Measurements from ENCODE around the gene BICC1. TPM values are rescaled to one million over a fixed set of nuclear protein-coding genes. Genes with fewer than 3 reads are reported as not detected.

The BICC1 gene
- total RNA-seq, 1 experiment from 2014 or later, result 46.9 TPM

DNA sequence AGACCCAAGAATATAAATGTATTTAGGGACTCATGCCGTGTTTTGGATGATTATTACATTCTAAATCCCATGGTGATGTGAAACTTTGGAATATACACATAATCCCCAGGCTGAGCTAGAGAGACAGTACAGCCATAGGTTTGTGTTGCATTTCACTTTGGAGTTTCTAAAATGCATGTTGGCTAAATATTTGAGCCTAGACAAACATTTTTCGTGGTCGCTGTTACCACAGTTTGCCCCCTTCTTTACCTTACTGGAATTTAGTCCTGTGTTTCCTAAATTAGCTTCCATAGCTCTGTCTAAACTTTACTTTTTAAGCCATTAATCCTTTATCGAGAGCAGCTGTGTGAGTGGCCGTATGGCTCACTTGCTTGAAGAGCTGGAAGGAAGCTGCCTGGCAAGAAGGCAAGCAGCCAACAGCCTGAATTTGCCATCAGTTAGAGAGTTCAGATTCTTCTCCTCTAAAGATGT, 192.0 kb downstream of the BICC1 start:
- Histone ChIP-seq H3K27me3 (replicated peaks) (no peaks in the 10 kb centered on the region), H3K4me3 (no peak overlapping the region), H3K27ac (no peak overlapping the region), H3K36me3 (no peaks in the 10 kb centered on the region; the same call in 1 of the 2 replicates), H3K4me1 (replicated peaks) (peaks cover 55% of the 10 kb centered on the region), H3K9me3 (replicated peaks) (no peaks in the 10 kb centered on the region)
- DNase-seq (ENCODE audit: low read depth in 1 of 2, low spot score in 2 of 2), result peak in 1 of 2 experiments; percentile 29

DNA sequence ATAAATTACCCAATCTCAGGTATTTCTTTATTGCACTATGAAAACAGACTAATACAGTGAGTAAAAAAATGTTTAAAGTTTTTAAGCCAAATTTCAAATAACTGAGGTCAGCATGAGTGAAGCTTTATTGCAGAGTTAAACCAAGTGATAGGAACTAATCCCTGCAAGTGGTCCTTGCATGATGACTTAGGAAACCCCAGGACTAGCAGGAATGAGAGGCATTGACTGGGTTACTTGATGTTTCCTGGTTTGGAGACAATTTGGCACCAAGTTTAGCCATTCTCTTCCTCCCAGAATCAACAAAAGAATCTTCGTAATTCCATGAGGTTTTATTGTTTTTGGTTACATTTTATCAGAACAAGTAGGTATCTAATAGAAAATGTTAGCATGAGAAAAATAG, 194.2 kb downstream of the BICC1 start:
- Histone ChIP-seq H3K36me3 (no peaks in the 10 kb centered on the region; the same call in 1 of the 2 replicates), H3K27ac (no peak overlapping the region), H3K27me3 (replicated peaks) (no peaks in the 10 kb centered on the region), H3K9me3 (replicated peaks) (no peaks in the 10 kb centered on the region), H3K4me1 (replicated peaks) (peaks cover 33% of the 10 kb centered on the region), H3K4me3 (no peak overlapping the region)
- DNase-seq (ENCODE audit: low read depth in 1 of 2, low spot score in 2 of 2), result no peak

DNA sequence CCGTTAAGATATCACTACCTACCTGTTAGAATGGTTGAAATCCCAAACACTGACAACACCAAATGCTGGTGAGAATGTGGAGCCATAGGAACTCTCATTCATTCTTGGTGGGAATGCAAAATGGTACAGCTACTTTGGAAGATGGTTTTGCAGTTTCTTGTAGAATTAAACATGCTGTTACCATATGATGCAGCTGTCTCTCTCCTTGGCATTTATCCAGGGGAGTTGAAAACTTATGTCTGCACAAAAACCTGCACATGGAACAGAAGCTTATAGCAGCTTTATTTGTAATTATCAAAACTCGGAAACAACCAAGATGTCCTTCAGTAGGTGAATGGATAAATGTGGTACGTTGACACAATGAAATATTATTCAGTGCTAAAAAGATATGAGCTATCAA, 199.5 kb downstream of the BICC1 start:
- Histone ChIP-seq H3K4me1 (replicated peaks) (0 out of 2 replicates have a peak, but pooled peaks cover 2% of the 10 kb centered on the region), H3K4me3 (no peak overlapping the region), H3K27ac (no peak overlapping the region), H3K27me3 (replicated peaks) (no peaks in the 10 kb centered on the region), H3K9me3 (replicated peaks) (peaks cover 2% of the 10 kb centered on the region; the same call in 1 of the 2 replicates), H3K36me3 (no peaks in the 10 kb centered on the region)
- no peak for DNase-seq (ENCODE audit: low read depth in 1 of 2, low spot score in 2 of 2)

DNA sequence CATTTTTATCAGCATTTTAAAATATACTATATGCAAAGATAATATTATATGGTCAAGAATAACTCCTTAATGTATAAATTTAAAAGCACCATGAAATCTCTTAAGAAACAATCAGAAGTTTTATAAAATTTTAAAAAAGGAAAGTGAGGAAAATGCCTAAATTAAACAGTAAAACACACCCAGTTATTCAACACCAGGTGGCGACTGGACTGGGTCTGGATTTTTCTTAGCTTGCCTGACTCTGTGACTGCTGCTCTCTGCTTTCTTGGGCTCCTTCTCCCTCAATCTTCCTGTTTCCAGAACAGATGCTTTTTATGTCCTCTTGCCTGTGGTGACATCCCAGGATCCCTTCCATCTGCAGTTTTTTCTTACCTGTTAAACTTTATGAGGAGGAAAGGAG, 200.3 kb downstream of the BICC1 start:
- Histone ChIP-seq H3K36me3 (no peaks in the 10 kb centered on the region), H3K4me1 (replicated peaks) (0 out of 2 replicates have a peak, but pooled peaks cover 2% of the 10 kb centered on the region), H3K4me3 (no peak overlapping the region), H3K9me3 (replicated peaks) (peaks cover 2% of the 10 kb centered on the region; the same call in 1 of the 2 replicates), H3K27ac (no peak overlapping the region), H3K27me3 (replicated peaks) (no peaks in the 10 kb centered on the region)
- DNase-seq (ENCODE audit: low read depth in 1 of 2, low spot score in 2 of 2), result no peak

DNA sequence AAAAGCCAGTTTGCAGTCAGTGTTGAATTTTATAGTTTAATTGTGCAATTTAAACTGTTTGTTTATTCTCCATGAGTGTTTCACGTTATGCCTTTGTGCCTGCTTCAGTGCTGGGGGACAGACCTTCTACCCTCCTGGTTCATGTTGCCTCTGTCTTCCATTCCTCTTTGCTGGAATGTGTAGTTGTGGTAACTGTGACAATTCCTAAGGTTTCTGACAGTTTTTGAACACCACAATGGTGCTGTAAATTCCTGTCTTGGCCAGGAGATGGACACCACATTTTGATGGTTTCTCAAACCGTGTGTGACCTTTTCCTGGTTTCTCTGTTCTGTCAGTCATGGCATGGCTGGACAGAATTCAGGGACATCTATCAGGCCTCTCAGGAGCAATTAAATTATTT, 201.7 kb downstream of the BICC1 start:
- DNase-seq (ENCODE audit: low read depth in 1 of 2, low spot score in 2 of 2), result no peak
- Histone ChIP-seq H3K27me3 (replicated peaks) (no peaks in the 10 kb centered on the region), H3K27ac (no peak overlapping the region), H3K36me3 (no peaks in the 10 kb centered on the region), H3K4me3 (no peak overlapping the region), H3K4me1 (replicated peaks) (0 out of 2 replicates have a peak, but pooled peaks cover 2% of the 10 kb centered on the region), H3K9me3 (replicated peaks) (peaks cover 2% of the 10 kb centered on the region; the same call in 1 of the 2 replicates)

DNA sequence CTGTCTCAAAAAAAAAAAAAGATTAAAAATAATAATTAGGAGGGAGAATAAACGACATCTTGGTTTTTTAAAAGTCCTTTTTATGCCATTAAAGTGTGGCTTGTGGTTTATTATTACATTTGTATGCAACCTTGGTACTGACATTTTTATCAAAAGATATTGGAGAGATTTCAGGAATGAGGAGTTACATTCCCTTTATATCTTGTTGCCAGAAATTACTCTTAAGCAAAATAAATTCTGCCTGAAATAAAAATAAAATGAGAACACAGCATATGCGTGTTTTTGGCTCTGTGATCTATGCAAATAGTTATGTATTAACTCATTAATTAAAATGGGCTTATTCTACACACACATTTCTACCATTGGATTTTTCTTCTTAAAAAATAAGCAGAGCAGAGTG, 202.4 kb downstream of the BICC1 start:
- H3K27ac ChIP-seq, result no peak overlapping the region
- 0 out of 2 replicates have a peak, but pooled peaks cover 2% of the 10 kb centered on the region for H3K4me1 ChIP-seq (replicated peaks)
- no peaks in the 10 kb centered on the region for H3K36me3 ChIP-seq
- H3K4me3 ChIP-seq, result no peak overlapping the region
- H3K27me3 ChIP-seq (replicated peaks), result no peaks in the 10 kb centered on the region
- no peak for DNase-seq (ENCODE audit: low read depth in 1 of 2, low spot score in 2 of 2)
- H3K9me3 ChIP-seq (replicated peaks), result peaks cover 2% of the 10 kb centered on the region; the same call in 1 of the 2 replicates

DNA sequence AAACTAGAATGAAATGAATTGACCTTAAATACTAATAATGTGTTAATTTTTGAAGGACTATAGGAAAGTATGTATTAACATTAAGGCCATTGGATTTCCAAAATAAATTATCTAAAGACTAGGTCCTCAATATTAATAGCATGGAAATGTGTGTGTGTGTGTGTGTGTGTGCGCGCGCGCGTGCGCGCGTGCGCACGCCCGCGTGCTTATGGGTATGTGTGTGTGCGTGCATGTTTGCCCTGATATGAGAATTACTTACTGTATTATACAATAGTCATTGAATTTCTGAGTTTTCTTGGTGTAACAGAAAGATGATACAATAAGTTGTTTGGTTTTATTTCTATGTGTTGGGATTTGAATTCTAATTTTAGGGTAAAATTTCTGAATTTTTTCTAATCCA, 205.9 kb downstream of the BICC1 start:
- Histone ChIP-seq H3K36me3 (no peaks in the 10 kb centered on the region), H3K9me3 (replicated peaks) (peaks cover 2% of the 10 kb centered on the region; the same call in 1 of the 2 replicates), H3K4me1 (replicated peaks) (0 out of 2 replicates have a peak, but pooled peaks cover 2% of the 10 kb centered on the region), H3K27me3 (replicated peaks) (no peaks in the 10 kb centered on the region), H3K4me3 (no peak overlapping the region), H3K27ac (no peak overlapping the region)
- DNase-seq (ENCODE audit: low read depth in 1 of 2, low spot score in 2 of 2), result no peak

DNA sequence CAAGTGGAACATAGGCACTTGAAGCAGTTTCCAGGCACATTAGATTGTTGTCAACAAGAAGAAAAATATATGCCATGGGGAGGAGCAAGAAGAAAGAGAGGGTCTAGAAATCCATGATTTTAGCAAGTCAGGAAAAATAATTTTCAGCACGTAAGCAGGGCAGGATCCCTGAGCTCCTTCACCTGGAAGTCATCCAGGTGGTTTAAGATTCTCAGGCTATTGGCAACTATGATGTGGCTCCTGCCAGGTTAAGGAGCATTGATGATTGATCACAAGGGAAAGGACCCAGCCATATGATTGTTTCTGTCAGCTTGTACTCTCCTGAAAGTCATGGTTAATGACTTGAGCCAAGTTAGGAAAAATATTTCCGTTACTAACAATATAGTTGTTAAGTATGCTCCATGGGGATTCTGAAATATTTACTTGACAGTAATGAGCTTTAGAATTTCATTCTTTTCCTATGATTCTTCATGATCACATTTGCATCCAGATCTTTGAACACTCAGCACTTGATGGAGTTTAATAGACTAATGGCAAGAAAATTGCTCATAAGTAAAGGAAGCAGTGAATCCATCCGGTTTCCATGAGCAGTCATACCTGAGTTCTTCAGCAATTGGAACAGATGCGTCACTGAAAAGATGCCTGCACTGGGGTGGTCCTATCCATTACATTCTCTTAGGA, 209.1 kb downstream of the BICC1 start:
- Histone ChIP-seq H3K36me3 (no peaks in the 10 kb centered on the region), H3K4me3 (no peak overlapping the region), H3K27ac (no peak overlapping the region), H3K4me1 (replicated peaks) (no peaks in the 10 kb centered on the region), H3K27me3 (replicated peaks) (no peaks in the 10 kb centered on the region), H3K9me3 (replicated peaks) (no peaks in the 10 kb centered on the region)
- DNase-seq (ENCODE audit: low read depth in 1 of 2, low spot score in 2 of 2), result no peak

DNA sequence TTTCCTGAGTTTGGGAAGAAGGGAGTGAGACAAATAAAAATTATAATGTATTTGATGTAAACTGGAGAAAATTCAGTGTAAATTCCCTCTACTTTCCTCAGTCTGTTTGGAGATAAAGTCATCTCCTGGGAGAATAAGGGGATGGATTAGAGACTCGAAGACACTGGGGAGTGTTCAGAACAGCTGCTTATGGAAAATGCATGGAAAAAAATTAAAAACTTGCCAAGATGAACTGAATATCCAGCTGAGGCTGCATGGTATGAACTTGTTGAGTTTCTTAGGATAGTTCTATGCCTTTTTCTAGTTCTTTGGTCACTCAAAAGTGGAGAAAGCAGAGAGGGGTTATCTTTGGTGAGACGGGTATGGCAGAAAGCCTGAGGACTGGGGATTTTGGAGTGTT, 210.5 kb downstream of the BICC1 start:
- Histone ChIP-seq H3K4me3 (no peak overlapping the region), H3K36me3 (no peaks in the 10 kb centered on the region), H3K9me3 (replicated peaks) (no peaks in the 10 kb centered on the region), H3K27ac (no peak overlapping the region), H3K4me1 (replicated peaks) (no peaks in the 10 kb centered on the region), H3K27me3 (replicated peaks) (no peaks in the 10 kb centered on the region)
- DNase-seq (ENCODE audit: low read depth in 1 of 2, low spot score in 2 of 2), result no peak

DNA sequence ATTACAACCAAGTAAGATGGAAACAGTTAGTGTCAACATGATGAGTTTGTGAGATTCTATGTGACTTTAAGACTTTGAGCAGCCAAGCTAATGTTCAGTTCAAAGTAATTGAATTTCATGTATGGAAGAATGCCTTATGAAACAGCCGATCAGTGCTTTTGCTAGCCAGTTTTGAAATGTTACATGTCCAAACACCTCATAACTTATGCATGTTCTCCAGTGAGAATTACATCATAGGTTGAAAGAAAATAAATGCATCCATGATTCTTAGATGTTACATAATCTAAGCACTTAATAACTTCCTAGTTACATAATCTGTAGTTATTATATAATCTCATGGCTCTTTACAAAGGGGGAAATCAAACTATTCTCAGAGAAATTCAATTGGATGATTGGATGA, 211.3 kb downstream of the BICC1 start:
- Histone ChIP-seq H3K9me3 (replicated peaks) (no peaks in the 10 kb centered on the region), H3K27ac (no peak overlapping the region), H3K27me3 (replicated peaks) (no peaks in the 10 kb centered on the region), H3K4me3 (no peak overlapping the region), H3K36me3 (no peaks in the 10 kb centered on the region), H3K4me1 (replicated peaks) (no peaks in the 10 kb centered on the region)
- DNase-seq (ENCODE audit: low read depth in 1 of 2, low spot score in 2 of 2), result no peak

DNA sequence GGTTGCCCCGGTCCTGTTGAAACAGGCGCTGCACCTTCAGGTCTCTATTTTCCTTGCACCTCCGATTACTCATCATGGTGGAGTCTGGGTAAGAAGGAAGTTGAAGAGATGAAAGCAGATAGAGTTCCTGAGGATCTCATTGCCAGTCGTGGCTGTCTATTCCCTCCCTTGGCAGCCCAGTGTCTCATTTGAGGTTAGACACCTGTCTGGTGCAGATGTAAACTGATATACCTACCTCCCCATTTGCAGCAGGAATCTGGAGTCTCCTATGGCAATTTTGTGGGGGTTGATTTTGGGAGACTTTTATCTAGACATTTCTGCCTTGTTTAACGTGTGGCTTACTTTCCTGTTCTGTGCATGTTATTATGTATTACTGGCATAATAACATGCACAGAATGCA, 212.1 kb downstream of the BICC1 start:
- DNase-seq (ENCODE audit: low read depth in 1 of 2, low spot score in 2 of 2), result no peak
- no peaks in the 10 kb centered on the region for H3K36me3 ChIP-seq
- H3K27me3 ChIP-seq (replicated peaks), result no peaks in the 10 kb centered on the region
- no peaks in the 10 kb centered on the region for H3K4me1 ChIP-seq (replicated peaks)
- no peaks in the 10 kb centered on the region for H3K9me3 ChIP-seq (replicated peaks)
- no peak overlapping the region for H3K27ac ChIP-seq
- no peak overlapping the region for H3K4me3 ChIP-seq

DNA sequence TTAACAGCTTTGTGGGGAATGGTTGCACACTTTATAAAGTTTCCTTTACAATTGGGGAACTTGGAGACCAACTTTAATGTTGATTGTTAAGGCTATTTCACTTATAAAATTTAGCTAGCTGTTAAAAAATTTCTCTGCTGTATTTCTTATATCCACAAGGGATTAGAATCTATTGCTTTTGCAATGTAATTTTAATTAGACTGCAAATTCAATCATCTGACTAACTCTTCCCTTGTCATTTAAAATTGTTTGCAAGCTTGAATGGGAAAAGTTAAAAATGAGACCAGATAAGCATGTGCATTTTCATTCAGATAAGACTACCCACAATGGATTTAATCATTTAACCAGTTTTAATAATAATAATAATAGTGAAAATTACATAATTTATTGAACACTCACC, 213.2 kb downstream of the BICC1 start:
- Histone ChIP-seq H3K4me3 (no peak overlapping the region), H3K9me3 (replicated peaks) (peaks cover 3% of the 10 kb centered on the region), H3K36me3 (no peaks in the 10 kb centered on the region), H3K27ac (no peak overlapping the region), H3K4me1 (replicated peaks) (no peaks in the 10 kb centered on the region), H3K27me3 (replicated peaks) (no peaks in the 10 kb centered on the region)
- no peak for DNase-seq (ENCODE audit: low read depth in 1 of 2, low spot score in 2 of 2)

DNA sequence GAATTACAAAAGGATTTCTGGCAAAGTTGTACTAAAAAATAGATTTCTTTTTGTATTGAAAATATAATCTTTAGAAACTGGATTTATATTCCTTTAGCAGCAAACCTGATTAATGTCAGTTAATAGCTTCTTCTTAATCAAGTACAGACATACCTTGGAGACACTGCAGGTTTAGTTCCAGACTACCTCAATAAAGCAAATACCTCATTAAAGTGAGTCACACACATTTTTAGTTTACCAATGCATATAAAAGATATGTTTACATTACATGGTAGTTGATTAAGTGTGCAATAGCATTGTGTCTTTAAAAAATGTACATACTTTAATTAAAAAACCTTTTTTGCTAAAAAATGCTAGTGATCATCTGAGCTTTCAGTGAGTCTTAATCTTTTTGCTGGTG, 215.0 kb downstream of the BICC1 start:
- Histone ChIP-seq H3K36me3 (no peaks in the 10 kb centered on the region), H3K9me3 (replicated peaks) (peaks cover 7% of the 10 kb centered on the region), H3K4me1 (replicated peaks) (no peaks in the 10 kb centered on the region), H3K4me3 (no peak overlapping the region), H3K27ac (no peak overlapping the region), H3K27me3 (replicated peaks) (no peaks in the 10 kb centered on the region)
- DNase-seq (ENCODE audit: low read depth in 1 of 2, low spot score in 2 of 2), result no peak

DNA sequence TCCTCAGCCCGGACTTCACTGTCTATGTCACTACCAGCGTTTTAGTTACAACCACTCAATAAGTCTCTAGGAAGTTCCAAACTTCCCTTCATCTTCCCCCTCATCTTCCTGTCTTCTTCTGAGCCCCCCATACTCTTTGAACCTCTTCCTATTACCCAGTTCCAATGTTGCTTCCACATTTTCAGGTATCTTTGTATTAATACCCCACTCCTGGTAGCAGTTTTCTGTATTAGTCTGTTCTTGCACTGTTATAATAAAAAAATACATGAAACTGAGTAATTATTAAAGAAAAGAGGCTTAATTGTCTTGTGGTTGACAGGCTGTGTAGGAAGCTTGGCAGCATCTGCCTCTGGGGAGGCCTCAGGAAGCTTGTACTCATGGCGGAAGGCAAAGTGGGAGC, 218.6 kb downstream of the BICC1 start:
- Histone ChIP-seq H3K4me3 (no peak overlapping the region), H3K4me1 (replicated peaks) (peaks cover 13% of the 10 kb centered on the region), H3K27ac (no peak overlapping the region), H3K36me3 (no peaks in the 10 kb centered on the region), H3K9me3 (replicated peaks) (peaks cover 7% of the 10 kb centered on the region), H3K27me3 (replicated peaks) (no peaks in the 10 kb centered on the region)
- DNase-seq (ENCODE audit: low read depth in 1 of 2, low spot score in 2 of 2), result no peak

All from SJSA1 (cell line).